Measurements from ENCODE around the gene C11orf71. TPM values are rescaled to one million over a fixed set of nuclear protein-coding genes. Genes with fewer than 3 reads are reported as not detected.

Gene C11orf71
- total RNA-seq, 6 donors from 2014 or later: 6.2 to 16.8 (median 8.3) TPM

DNA sequence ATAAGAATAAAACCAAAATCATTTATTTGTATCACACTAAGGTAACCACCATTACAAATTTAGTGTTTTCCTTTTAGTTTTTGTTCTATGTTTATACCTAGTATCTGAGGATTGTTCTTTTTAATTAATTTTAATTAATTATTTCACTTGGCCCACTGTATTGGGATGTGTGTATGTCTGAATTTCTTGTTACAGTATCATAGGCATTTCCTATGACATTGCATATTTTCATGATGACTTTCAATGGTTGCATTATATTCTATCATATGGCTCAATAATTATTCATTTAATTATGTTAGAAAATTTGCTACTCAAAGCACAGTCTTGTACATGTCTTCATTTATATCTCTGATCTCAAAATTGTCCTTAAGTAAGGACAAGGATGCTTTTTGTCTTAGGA lies 41.0 kb downstream of the C11orf71 start:
- H3K27me3 ChIP-seq: no peaks in the 10 kb centered on the region
- TF ChIP-seq POLR2AphosphoS5 (IDR thresholded peaks at IDR 0.05): no peak
- H3K4me3 ChIP-seq: no peak overlapping the region
- DNase-seq: no peak
- H3K36me3 ChIP-seq: no peaks in the 10 kb centered on the region
- H3K9me3 ChIP-seq: no peaks in the 10 kb centered on the region
- H3K4me1 ChIP-seq: no peaks in the 10 kb centered on the region
- ATAC-seq (ENCODE audit: low FRiP score in 2 of 2): no peak
- no peak overlapping the region for H3K27ac ChIP-seq

DNA sequence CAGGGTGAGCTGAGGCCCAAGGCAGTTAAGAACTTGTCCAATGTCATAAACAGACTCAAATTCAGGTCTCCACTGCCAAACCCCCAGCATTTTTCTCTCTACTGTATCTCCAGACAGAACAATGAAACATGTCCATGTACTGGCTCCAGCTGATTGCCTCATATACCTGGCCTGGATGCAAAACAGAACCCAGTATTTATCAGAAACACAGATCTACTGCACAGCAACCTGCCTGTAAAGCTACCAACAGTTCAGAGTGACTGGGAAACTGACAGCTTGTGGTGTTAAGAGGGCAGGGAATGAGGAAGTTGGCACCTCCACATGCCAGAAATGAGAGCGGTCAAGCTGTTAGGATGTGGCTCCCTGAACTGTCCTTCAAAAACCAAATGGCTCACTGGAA lies 41.6 kb downstream of the C11orf71 start:
- DNase-seq: no peak

DNA sequence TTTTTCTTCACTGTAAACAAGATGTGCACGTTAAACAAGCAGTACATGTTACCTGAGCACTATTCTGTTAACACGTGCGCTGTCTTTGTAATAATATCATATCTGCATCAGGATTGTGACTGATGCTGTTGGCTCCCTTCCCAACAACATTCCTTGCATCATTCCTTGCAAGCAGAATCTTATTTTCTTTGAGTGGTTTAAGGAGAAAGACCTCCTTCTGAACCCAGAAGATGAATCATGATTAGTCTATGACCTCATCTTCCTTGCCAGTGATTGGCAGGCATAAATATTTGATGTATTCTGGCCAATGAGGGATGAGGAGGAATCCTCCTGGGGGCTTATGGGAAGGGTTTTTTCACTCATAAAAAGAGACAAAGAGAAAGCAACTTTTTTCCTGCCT lies 46.2 kb downstream of the C11orf71 start:
- ATAC-seq (ENCODE audit: low FRiP score in 2 of 2) (peak in 1 of 2 donors; percentile 39), DNase-seq (no peak)
- Histone ChIP-seq H3K27ac (no peak overlapping the region), H3K4me1 (no peaks in the 10 kb centered on the region), H3K9me3 (no peaks in the 10 kb centered on the region), H3K36me3 (no peaks in the 10 kb centered on the region), H3K4me3 (no peak overlapping the region), H3K27me3 (no peaks in the 10 kb centered on the region)
- WGBS, 2 donors: 82 to 89% methylated on average over 3 of the region's 3 CpGs
- TF ChIP-seq EP300 (IDR thresholded peaks at IDR 0.05) (no peak), POLR2A (IDR thresholded peaks at IDR 0.05) (no peak), POLR2AphosphoS5 (IDR thresholded peaks at IDR 0.05) (no peak)
- TF ChIP-seq, protein P1, sequence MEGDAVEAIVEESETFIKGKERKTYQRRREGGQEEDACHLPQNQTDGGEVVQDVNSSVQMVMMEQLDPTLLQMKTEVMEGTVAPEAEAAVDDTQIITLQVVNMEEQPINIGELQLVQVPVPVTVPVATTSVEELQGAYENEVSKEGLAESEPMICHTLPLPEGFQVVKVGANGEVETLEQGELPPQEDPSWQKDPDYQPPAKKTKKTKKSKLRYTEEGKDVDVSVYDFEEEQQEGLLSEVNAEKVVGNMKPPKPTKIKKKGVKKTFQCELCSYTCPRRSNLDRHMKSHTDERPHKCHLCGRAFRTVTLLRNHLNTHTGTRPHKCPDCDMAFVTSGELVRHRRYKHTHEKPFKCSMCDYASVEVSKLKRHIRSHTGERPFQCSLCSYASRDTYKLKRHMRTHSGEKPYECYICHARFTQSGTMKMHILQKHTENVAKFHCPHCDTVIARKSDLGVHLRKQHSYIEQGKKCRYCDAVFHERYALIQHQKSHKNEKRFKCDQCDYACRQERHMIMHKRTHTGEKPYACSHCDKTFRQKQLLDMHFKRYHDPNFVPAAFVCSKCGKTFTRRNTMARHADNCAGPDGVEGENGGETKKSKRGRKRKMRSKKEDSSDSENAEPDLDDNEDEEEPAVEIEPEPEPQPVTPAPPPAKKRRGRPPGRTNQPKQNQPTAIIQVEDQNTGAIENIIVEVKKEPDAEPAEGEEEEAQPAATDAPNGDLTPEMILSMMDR (IDR thresholded peaks at IDR 0.05): no peak

More for the DNA sequence above, 41.6 kb downstream of the C11orf71 start:
- H3K4me3 ChIP-seq: no peak overlapping the region
- H3K36me3 ChIP-seq: no peaks in the 10 kb centered on the region
- H3K27ac ChIP-seq: no peak overlapping the region
- 8 to 47% methylated on average over 1 of the region's 1 CpG for WGBS, 2 donors
- H3K27me3 ChIP-seq: no peaks in the 10 kb centered on the region
- peak in 1 of 2 donors; percentile 55 for ATAC-seq (ENCODE audit: low FRiP score in 2 of 2)
- H3K4me1 ChIP-seq: no peaks in the 10 kb centered on the region
- H3K9me3 ChIP-seq: no peaks in the 10 kb centered on the region
- TF ChIP-seq POLR2AphosphoS5 (IDR thresholded peaks at IDR 0.05) (no peak), EP300 (IDR thresholded peaks at IDR 0.05) (no peak), POLR2A (IDR thresholded peaks at IDR 0.05) (no peak)
- TF ChIP-seq, protein P1 (IDR thresholded peaks at IDR 0.05): no peak

DNA sequence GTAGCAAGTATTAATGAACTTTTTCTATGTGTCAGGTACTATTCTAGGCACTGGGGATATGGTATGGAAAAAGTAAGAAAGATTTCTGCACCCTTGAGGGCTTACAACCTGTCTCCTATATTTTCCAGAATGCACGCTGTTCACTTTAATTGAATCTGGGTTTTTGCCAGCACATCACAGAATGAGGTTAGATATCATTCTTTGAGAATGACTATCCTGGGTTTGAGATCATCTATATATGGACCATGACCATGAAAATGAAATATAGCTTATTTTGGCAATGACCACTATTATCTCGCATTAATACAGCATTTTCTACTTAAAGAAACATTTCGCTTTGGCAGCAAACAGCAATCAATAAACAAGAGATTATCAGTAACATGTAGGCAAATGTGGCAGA lies 46.9 kb downstream of the C11orf71 start:
- no peak overlapping the region for H3K4me3 ChIP-seq

DNA sequence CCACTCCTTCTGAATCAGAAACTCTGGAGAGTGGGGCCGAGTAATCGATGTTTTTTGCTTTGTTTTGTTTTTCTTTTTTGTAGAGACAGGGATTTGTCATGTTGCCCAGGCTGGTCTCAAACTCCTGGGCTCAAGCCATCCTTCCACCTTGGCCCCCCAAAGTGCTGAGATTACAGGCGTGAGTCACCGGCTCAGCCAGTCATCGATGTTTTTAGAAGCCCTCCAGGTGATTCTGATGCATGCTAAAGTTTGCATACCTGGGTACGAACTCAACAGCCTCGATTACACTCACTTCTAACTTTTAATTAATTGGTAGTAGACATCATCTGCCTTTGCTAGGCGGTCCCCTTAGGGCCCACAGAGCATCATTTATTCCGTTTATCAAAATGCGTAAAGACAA lies 50.3 kb downstream of the C11orf71 start:
- Histone ChIP-seq H3K36me3 (no peaks in the 10 kb centered on the region), H3K4me3 (no peak overlapping the region), H3K4me1 (peaks cover 0 to 9% (median 4%) of the 10 kb centered on the region in 4 donors), H3K9me3 (no peaks in the 10 kb centered on the region), H3K27ac (no peak overlapping the region), H3K27me3 (no peaks in the 10 kb centered on the region)
- no peak for ATAC-seq (ENCODE audit: low FRiP score in 2 of 2)
- DNase-seq: no peak
- WGBS, 2 donors: 90 to 94% methylated on average over 10 of the region's 10 CpGs
- no peak for TF ChIP-seq POLR2AphosphoS5 (IDR thresholded peaks at IDR 0.05)
- no peak for TF ChIP-seq EP300 (IDR thresholded peaks at IDR 0.05)
- no peak for TF ChIP-seq POLR2A (IDR thresholded peaks at IDR 0.05)
- TF ChIP-seq, protein P1 (IDR thresholded peaks at IDR 0.05): no peak

More for the DNA sequence above, 46.9 kb downstream of the C11orf71 start:
- no peaks in the 10 kb centered on the region for H3K9me3 ChIP-seq
- WGBS, 2 donors: 91% methylated on average over 3 of the region's 3 CpGs
- H3K4me1 ChIP-seq: no peaks in the 10 kb centered on the region
- no peak overlapping the region for H3K27ac ChIP-seq
- H3K27me3 ChIP-seq: no peaks in the 10 kb centered on the region
- TF ChIP-seq POLR2A (IDR thresholded peaks at IDR 0.05) (no peak), EP300 (IDR thresholded peaks at IDR 0.05) (no peak), POLR2AphosphoS5 (IDR thresholded peaks at IDR 0.05) (no peak)
- TF ChIP-seq, protein P1 (IDR thresholded peaks at IDR 0.05): no peak
- DNase-seq (no peak), ATAC-seq (ENCODE audit: low FRiP score in 2 of 2) (no peak)
- no peaks in the 10 kb centered on the region for H3K36me3 ChIP-seq

Other genes starting within 250 kb of the C11orf71 start
- 100 to 1,000 TPM in 5 of 6 donors, 10 to 100 TPM in 1; 93.4 to 383 (median 208) TPM for gene NNMT, start 104.1 kb downstream of the C11orf71 start, total RNA-seq
- 10 to 100 TPM in 4 of 6 donors, 1 to 10 TPM in 2; 2.2 to 35.2 (median 21.4) TPM for gene RBM7, start 155 bp upstream of the C11orf71 start, total RNA-seq
- gene REXO2, start 39.0 kb upstream of the C11orf71 start, total RNA-seq: 100 to 1,000 TPM in 3 of 6 donors, 10 to 100 TPM in 3; 41.8 to 150 (median 99.4) TPM
- not detected for gene NXPE1, start 159.4 kb upstream of the C11orf71 start, total RNA-seq
- under 1 TPM in 1 of 6 donors, not detected in 5; 0.13 TPM for gene NXPE4, start 195.3 kb upstream of the C11orf71 start, total RNA-seq